GM12865 (cell line): Measurements from ENCODE around the gene TXN2.
A peak's percentile ranks its signal among the peaks of the same experiment; 100 is the strongest.

Experiments
- DNase-seq: peaks from one replicate; pipeline ENCODE4 v3.0.0; 2010; ENCODE audit warnings: low read depth
- H3K4me3 ChIP-seq: 2 replicates; pipeline ENCODE4 v1.5.1; 2011; ENCODE audit warnings: mild to moderate bottlenecking, low read depth, low read length, control low read depth
- TF ChIP-seq, protein P1 (sequence below): IDR thresholded peaks from 2 replicates; pipeline ENCODE4 v1.5.1; 2011; ENCODE audit warnings: low read length, control low read depth, low read depth, inconsistent platforms; ENCODE audit not compliant: insufficient read depth; ENCODE audit errors: missing control alignments

TXN2 gene

DNA sequence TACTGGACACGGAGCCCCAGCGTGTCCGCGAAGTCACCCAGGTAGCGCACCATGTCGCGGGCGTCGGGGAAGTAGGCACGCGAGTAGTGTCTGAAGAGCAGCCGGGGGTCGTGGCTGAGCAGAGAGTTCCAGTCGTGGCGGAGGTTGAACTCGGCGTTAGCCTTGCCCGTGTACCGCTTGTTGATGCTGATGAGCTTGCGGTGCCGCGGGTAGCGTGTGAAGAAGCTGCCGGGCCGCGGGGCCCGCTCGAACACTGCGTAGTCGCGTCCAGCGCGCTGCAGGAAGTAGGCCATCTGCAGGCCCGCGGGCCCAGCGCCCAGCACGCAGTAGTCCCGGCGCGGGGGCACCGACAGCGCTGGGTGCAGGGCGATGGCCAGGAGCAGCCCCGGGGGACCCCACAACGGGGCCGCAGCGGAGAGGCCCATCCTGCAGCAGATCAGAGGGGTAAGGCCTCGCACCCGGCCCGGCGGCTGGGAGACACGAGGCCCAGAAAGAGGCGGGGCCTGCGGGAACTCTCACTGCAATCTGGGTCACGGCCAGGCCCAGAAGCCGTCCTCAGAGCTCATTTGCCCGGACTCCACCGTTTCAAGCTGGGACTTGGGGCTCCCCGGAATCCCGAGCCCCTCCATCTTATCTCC lies 24.7 kb upstream of the TXN2 start:
- no peak for DNase-seq
- peak overlapping the region; percentile 74 for H3K4me3 ChIP-seq
- TF ChIP-seq, protein P1, sequence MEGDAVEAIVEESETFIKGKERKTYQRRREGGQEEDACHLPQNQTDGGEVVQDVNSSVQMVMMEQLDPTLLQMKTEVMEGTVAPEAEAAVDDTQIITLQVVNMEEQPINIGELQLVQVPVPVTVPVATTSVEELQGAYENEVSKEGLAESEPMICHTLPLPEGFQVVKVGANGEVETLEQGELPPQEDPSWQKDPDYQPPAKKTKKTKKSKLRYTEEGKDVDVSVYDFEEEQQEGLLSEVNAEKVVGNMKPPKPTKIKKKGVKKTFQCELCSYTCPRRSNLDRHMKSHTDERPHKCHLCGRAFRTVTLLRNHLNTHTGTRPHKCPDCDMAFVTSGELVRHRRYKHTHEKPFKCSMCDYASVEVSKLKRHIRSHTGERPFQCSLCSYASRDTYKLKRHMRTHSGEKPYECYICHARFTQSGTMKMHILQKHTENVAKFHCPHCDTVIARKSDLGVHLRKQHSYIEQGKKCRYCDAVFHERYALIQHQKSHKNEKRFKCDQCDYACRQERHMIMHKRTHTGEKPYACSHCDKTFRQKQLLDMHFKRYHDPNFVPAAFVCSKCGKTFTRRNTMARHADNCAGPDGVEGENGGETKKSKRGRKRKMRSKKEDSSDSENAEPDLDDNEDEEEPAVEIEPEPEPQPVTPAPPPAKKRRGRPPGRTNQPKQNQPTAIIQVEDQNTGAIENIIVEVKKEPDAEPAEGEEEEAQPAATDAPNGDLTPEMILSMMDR: no peak

DNA sequence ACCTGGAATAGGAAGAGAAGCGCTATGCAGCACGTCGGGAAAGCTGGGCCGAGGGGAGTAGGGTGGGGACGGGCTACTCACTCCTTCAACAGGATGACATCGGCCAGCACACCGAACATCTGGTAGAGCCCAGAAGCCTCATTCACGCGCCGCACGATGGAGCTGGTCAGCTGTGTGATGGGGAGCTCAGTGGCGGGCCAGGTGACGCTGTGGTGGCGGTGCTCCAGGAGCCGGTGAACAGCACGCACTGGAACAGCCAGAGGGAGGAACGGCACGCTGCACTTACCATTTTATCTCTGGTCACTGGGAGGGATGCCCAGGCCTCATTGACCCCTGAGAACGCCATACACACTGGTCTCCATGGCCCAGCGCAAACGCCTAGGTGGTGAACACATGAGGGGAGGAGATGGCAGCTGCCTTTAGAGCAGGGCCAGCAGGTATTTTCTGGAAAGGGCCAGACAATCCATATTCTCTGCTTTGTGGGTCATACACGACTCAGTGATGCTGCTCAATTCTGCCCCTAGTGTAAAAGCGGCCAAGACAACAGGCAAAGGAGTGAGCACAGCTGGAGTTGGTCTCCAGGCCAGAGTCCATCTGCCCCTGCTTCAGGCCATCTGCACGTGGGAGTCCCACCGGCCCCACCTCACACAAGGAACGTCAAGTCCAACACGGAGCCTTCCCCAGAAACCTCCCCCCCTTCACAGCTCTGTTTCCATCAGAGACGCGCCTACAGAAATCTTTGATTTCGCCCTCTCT lies 16.6 kb upstream of the TXN2 start:
- no peak overlapping the region for H3K4me3 ChIP-seq
- DNase-seq: no peak
- TF ChIP-seq, protein P1: no peak

DNA sequence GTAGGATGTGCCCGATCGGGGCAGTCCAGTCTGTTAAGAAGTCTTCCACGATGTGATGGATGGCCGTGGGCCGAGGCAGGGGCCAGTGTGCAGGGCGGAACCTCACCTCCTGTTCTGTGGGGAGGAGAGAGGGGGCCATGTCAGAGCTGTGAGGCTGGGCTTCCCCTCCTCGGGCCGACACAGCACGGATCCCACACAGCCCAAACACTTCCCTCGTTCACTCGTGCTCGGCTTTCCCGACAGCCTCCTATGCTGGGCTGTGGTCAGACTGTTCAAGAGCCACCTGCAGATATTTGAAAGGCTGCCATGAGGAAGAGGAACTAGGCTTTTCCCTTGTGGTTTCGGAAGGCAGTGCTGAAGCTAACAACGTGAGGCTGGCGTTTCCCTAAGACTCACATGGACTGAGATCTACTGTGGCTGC lies 12.3 kb upstream of the TXN2 start:
- peak; percentile 79 for DNase-seq
- TF ChIP-seq, protein P1: peak; percentile 5
- H3K4me3 ChIP-seq: no peak overlapping the region

DNA sequence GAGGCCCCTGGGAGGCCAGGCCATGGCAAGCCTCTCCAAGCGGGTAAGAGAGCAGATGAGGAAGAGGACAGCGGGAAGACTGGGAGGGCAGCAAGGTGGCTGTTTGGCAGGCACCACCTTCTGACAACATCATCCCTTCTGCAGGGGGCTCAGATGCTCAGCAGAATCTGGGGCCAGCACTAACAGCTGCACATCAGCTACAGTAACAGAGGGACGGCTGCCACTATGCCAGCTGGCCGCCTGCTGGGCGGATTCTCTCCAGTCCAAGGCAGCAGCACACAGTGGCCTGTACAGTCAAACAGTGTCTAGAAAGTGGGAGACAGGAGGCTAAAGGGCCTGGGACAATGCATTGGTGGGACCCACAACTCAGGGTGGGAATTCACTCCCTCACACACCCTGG lies 10.7 kb upstream of the TXN2 start:
- TF ChIP-seq, protein P1: no peak
- H3K4me3 ChIP-seq: no peak overlapping the region
- no peak for DNase-seq

DNA sequence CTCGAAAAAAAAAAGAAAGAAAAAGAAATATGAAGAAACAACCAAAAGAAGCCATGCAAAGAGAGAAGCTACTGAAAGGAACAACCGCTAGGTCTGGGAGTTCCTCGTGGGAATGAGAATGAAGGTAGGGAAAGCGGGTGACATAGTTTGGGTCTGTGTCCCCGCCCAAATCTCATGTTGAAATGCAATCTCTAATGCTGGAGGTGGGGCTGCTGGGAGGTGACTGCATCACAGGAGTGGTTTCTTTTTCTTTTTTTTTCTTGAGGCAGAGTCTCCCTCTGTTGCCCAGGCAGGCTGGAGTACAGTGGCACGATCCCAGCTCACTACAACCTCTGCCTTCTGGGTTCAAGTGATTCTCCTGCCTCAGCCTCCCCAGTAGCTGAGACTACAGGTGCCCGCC lies 9.7 kb upstream of the TXN2 start:
- TF ChIP-seq, protein P1: no peak
- no peak overlapping the region for H3K4me3 ChIP-seq
- DNase-seq: no peak

DNA sequence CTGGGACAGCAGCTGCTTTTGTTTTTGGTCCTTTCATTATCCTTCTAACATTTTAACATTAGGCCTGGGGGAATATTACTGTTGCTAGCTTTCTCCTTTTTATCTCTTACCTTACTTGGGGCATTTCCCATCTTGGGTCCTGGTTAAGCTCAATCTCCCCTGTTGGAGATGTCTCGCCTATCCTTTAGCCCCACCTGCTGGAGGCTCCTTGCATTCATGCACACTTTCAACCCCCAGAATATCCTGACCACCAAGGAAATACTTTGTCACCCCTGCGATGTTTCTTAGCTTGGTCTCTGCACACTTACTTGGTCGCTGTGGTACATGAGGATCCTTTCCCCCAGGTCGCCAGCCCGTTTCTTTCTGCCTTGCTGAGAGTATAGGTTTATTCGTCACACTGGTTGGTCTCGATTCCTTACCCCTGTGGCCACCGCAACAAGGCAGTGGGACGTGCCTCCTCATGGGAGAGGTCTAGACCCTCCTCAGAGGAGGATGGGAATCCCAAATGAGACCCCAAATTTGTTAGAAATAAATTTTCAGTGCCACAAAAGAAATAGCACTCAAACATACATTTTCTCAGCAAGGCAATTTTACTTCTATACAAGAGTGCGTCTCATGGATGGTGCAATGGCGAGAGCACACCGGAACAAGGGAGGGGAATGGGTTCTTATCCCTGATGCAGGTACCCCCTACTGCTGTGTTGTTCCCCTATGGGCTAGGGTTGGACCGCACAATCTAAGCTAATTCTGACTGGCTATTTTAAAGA lies 5.4 kb upstream of the TXN2 start:
- DNase-seq: peak; percentile 55
- TF ChIP-seq, protein P1: peak; percentile 50

More for the DNA sequence above, 5.4 kb upstream of the TXN2 start:
- no peak overlapping the region for H3K4me3 ChIP-seq
